Measurements from ENCODE around the gene PYGB. TPM values are rescaled to one million over a fixed set of nuclear protein-coding genes. Genes with fewer than 3 reads are reported as not detected.
A peak's percentile ranks its signal among the peaks of the same experiment; 100 is the strongest.
"Not testable (repeated sequence)": the region's sequence is repeated elsewhere in the genome, so short reads cannot be mapped to it uniquely, and the experiment has no call there.

PYGB gene
- total RNA-seq, 3 donors from 2014 or later: 247 to 252 (median 247) TPM

DNA sequence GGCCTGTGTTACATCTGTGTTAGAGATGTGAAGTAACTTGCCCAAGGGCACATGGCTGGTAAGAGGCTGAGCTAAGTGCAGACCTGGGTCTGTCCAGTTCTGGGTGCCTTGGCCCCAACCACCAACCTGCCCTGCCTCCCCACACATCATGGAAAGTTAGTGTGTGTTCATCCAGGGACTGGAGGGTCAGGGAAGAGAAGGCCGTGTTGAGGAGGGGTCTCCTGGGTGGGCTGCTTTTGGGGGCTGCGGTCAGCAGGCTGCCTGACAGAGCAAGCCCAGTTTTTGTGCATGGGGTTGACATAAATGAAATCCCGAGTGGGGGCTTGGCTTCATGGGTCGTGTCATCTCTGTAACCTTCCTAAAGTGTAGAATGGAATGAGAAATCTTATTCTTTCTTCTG is 10.9 kb downstream of the PYGB start:
- no peaks in the 10 kb centered on the region for H3K9me3 ChIP-seq
- DNase-seq: no peak
- intact Hi-C loops (cut with DNase I, micrococcal nuclease): no loop called here
- TF ChIP-seq, protein P1, sequence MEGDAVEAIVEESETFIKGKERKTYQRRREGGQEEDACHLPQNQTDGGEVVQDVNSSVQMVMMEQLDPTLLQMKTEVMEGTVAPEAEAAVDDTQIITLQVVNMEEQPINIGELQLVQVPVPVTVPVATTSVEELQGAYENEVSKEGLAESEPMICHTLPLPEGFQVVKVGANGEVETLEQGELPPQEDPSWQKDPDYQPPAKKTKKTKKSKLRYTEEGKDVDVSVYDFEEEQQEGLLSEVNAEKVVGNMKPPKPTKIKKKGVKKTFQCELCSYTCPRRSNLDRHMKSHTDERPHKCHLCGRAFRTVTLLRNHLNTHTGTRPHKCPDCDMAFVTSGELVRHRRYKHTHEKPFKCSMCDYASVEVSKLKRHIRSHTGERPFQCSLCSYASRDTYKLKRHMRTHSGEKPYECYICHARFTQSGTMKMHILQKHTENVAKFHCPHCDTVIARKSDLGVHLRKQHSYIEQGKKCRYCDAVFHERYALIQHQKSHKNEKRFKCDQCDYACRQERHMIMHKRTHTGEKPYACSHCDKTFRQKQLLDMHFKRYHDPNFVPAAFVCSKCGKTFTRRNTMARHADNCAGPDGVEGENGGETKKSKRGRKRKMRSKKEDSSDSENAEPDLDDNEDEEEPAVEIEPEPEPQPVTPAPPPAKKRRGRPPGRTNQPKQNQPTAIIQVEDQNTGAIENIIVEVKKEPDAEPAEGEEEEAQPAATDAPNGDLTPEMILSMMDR (IDR thresholded peaks at IDR 0.05): no peak
- no peak for ATAC-seq
- H3K4me1 ChIP-seq (ENCODE audit: low read depth): peaks cover 34% of the 10 kb centered on the region
- H3K4me3 ChIP-seq: no peak overlapping the region
- H3K36me3 ChIP-seq (ENCODE audit: low read depth): no peaks in the 10 kb centered on the region

DNA sequence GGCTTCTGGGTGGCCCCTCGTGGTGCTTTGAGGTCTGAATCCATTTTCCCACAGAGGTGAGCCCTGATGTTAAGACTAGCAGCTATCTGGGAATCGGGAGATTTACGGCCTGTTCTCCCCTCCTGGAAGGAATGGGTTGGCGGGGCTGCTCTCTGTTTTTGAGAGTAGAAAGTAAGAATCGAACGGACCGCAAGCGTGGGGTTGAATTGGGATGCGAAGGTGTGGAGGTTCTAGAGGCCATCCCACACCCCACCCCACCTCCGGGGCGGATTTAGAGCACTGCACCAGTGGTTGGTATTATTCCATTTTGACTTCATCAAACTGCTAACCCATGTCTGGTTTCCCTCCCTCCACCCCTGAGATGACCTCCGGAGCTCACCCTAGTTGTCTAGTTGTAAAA is 11.5 kb downstream of the PYGB start:
- Histone ChIP-seq H3K36me3 (ENCODE audit: low read depth) (no peaks in the 10 kb centered on the region), H3K9me3 (no peaks in the 10 kb centered on the region), H3K4me1 (ENCODE audit: low read depth) (peaks cover 31% of the 10 kb centered on the region), H3K4me3 (no peak overlapping the region)
- DNase-seq: no peak
- TF ChIP-seq, protein P1 (IDR thresholded peaks at IDR 0.05): no peak
- no peak for ATAC-seq
- intact Hi-C loops (cut with DNase I, micrococcal nuclease): no loop called here

DNA sequence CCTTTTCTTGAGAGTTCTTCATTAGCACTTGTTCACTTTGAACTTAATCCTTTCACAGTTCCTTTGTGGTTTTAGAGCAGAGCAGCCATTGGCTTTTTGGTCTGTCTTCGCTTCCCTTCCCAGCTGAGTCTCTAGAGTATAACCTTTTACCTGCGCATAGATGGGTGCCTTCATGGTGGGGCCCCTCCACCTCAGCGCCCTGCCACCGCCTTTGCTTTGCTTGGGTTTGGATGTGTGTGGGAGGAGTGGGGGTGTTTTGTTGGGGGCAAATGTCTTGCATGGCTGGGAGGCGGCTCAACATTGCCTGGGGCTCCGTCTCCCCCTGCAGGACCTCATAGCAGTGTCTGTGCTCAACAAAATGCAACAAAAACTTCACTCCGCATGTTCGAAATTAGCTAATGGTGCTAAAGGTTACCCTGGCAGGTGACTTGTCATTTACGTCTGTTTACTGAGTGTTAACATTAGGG is 11.9 kb downstream of the PYGB start:
- ATAC-seq: peak; percentile 55
- Histone ChIP-seq H3K36me3 (ENCODE audit: low read depth) (no peaks in the 10 kb centered on the region), H3K9me3 (no peaks in the 10 kb centered on the region), H3K4me1 (ENCODE audit: low read depth) (peaks cover 28% of the 10 kb centered on the region), H3K4me3 (no peak overlapping the region)
- intact Hi-C loops (cut with DNase I, micrococcal nuclease): no loop called here
- peak in 2 of 3 donors; percentile 44 to 46 for DNase-seq
- TF ChIP-seq, protein P1 (IDR thresholded peaks at IDR 0.05): no peak

DNA sequence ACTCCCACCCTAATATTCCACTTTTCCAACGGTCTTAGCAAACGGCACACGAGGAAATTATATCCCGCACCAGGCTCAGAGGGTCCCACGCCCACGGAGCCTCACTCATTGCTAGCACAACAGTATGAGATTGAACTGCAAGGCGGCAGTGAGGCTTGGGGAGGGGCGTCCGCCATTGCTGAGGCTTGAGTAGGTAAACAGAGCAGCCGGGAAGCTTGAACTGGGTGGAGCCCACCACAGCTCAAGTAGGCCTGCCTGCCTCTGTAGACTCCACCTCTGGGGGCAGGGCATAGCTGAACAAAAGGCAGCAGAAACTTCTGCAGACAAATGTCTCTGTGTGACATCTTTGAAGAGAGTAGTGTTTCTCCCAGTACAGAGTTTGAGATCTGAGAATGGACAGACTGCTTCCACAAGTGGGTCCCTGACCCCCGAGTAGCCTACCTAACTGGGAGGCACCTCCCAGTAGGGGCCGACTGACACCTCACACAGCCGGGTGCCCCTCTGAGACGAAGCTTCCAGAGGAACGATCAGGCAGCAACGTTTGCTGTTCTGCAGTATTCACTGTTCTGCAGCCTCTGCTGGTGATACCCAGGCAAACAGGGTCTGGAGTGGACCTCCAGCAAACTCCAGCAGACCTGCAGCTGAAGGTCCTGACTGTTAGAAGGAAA is 13.0 kb downstream of the PYGB start:
- H3K36me3 ChIP-seq (ENCODE audit: low read depth); intact Hi-C loops (cut with DNase I, micrococcal nuclease); H3K4me3 ChIP-seq; H3K9me3 ChIP-seq; ATAC-seq: not testable (repeated sequence)
- peaks cover 19% of the 10 kb centered on the region for H3K4me1 ChIP-seq (ENCODE audit: low read depth)
- DNase-seq: peak in 2 of 3 donors; percentile 35 to 45

DNA sequence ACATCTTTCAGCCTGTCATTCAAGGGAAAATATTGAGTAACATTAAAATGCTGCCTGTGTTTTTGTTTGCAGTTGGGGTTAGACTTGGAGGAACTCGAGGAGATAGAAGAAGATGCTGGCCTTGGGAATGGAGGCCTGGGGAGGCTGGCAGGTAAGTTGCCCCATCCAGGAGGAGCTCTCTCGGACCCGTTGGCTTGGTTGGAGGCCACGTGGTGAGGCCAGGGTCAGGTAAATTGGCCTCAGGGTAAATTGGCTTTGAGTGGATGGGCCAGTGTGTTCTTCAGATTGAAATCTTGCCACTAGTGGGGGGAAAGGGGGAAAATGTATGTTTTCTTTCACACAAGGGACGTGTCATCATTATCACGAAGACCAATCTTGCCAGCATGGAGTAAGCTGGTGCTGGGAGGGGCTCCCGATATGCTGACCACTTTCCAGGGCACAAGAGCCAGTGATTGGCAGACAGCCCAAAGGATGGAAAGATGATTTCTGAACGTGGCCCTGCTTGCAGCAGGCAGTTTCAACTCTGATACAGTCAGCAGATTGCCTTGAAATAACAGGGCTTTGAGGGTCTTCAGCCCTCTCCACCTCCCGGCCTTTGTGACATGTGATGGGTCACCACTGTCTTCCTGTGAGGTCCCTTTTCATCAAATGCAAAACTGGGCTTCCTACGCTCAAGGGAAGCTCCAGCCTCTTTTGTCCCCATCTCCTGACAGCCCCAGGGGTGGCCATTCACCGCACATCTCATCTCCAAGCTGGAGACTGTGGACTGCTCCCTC is 21.4 kb downstream of the PYGB start:
- H3K36me3 ChIP-seq (ENCODE audit: low read depth): peaks cover 12% of the 10 kb centered on the region
- no peaks in the 10 kb centered on the region for H3K4me1 ChIP-seq (ENCODE audit: low read depth)
- no peaks in the 10 kb centered on the region for H3K9me3 ChIP-seq
- H3K4me3 ChIP-seq: no peak overlapping the region
- intact Hi-C loops (cut with DNase I, micrococcal nuclease): no loop called here
- no peak for DNase-seq
- ATAC-seq: no peak
- TF ChIP-seq, protein P1 (IDR thresholded peaks at IDR 0.05): no peak

DNA sequence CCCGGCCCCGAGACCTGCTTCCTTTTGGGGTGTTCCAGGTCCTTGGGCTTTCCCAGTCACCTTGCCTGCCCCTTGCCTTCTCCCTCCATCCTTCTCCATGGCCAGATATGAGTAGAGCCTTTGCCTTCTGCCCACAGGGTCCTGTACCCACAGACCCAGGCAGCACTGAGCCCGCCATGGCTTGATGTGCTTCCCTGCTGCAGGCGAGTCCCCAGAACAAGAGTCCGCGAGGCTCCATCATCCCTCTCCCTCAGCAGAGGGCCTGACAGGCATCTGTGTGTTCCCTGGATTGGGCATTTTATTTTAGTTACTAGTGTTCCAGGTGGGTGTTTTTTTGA is 21.9 kb downstream of the PYGB start:
- intact Hi-C loops (cut with DNase I, micrococcal nuclease): no loop called here
- peak in 1 of 3 donors; percentile 25 for DNase-seq
- peaks cover 17% of the 10 kb centered on the region for H3K36me3 ChIP-seq (ENCODE audit: low read depth)
- no peak for ATAC-seq
- no peaks in the 10 kb centered on the region for H3K4me1 ChIP-seq (ENCODE audit: low read depth)
- TF ChIP-seq, protein P1 (IDR thresholded peaks at IDR 0.05): no peak
- no peaks in the 10 kb centered on the region for H3K9me3 ChIP-seq
- H3K4me3 ChIP-seq: no peak overlapping the region
